ENCODE results near the gene TCEA3. TPM values are rescaled to one million over a fixed set of nuclear protein-coding genes. Genes with fewer than 3 reads are reported as not detected.

TCEA3 gene
- total and polyA plus RNA-seq, 11 donors, result 21.5 to 87.3 (median 55.9) TPM

DNA sequence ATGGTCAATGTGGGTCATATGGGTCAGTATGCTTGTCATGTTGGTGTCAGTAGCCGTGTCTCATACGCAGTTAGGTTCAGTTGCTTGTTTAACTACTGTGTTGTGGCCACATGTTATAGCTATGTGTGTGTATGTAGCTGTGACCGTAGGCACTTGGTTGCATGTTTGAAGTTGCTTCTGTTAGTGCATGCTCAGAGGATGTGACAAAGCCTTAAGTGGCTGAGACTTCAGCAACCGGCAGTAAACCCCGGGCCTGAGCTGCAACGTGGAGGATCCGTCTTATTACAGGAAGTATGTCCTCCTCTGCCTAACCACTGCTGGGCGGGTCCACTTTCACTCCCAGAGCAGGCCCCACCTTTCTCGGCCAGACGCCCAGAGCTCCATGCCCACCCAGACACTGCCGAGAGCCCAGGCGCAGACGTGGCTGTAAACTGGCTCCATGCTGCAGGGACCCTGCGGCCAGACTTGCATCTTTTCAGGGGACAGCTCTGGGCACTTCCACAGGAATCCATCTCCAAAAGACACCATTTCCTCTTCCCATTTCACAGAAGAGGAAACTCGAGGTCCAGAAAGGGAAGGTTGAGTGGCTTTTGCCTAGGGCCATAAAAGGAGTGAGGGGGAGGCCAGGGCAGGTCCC is 2.2 kb downstream of the TCEA3 start:
- H3K4me1 ChIP-seq, result peaks cover 0 to 59% (median 36%) of the 10 kb centered on the region in 12 donors
- TF ChIP-seq POLR2A (IDR thresholded peaks at IDR 0.05) (no peak), CTCF (IDR thresholded peaks at IDR 0.05) (no peak)
- intact Hi-C loops (cut with DNase I), result loop anchor here in 4 of 10 donors (2.0 to 5.0 kb wide), 3 partner anchors 60 to 80 kb away; partner anchors contain the start of genes ASAP3 (in 3 of the 4) and HNRNPR (in 1 of the 4)

DNA sequence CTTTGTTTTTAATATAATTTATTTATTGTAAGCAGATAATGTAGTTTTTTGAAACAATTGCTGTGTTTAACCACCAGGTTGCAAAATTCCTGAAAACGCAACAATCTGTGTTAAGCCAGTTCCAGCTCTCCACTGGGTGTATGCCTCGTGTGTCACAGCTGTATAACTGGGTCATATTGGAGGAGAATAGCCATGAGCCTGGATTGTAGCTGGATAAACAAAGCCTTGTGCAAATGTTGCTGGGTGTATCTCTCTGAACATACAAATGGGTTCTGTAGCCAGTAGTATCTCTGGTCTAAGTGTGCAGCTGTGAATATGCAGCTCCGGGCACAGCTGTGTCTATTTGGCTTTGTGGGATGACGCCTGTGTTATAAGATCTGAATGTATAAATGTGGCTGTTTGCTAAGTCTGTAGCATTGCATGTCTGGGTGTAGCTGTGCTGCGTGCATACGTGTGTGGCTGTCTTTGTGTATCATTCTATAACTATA is 2.8 kb downstream of the TCEA3 start:
- H3K4me1 ChIP-seq, result peaks cover 0 to 60% (median 36%) of the 10 kb centered on the region in 12 donors
- peaks cover 0 to 16% (median 0%) of the 10 kb centered on the region in 9 donors for H3K27me3 ChIP-seq
- peak; percentile 14 to 31 (median 30) for ATAC-seq
- H3K9me3 ChIP-seq, result no peaks in the 10 kb centered on the region
- H3K27ac ChIP-seq, result peak overlapping the region in 11 of 12 donors; percentile 71 to 95 (median 85)
- peak overlapping the region in 5 of 12 donors; percentile 5 to 80 (median 21) for H3K4me3 ChIP-seq
- intact Hi-C loops (cut with DNase I), result loop anchor here in 4 of 10 donors (2.0 to 5.0 kb wide), 3 partner anchors 61 to 79 kb away; partner anchors contain the start of genes ASAP3 (in 3 of the 4) and HNRNPR (in 1 of the 4)
- DNase-seq, result no peak
- H3K36me3 ChIP-seq, result peaks cover 0 to 9% (median 2%) of the 10 kb centered on the region in 9 donors
- WGBS, 4 donors, result 46 to 58% (median 53%) methylated on average over 6 of the region's 6 CpGs
- peak in 5 of 12 donors; percentile 13 to 28 (median 18) for TF ChIP-seq CTCF (IDR thresholded peaks at IDR 0.05)
- TF ChIP-seq POLR2A (IDR thresholded peaks at IDR 0.05), result no peak

More for the DNA sequence above, 2.2 kb downstream of the TCEA3 start:
- 7 to 11% (median 9%) methylated on average over 12 to 15 of the region's 15 CpGs for WGBS, 4 donors
- Histone ChIP-seq H3K27me3 (peaks cover 0 to 16% (median 0%) of the 10 kb centered on the region in 9 donors), H3K27ac (peak overlapping the region in 11 of 12 donors; percentile 71 to 95 (median 85)), H3K36me3 (peaks cover 0 to 3% (median 0%) of the 10 kb centered on the region in 9 donors), H3K9me3 (no peaks in the 10 kb centered on the region), H3K4me3 (peak overlapping the region in 8 of 12 donors; percentile 5 to 80 (median 22))
- DNase-seq, result peak; percentile 74 to 84 (median 82)
- ATAC-seq, result peak; percentile 53 to 70 (median 56)

DNA sequence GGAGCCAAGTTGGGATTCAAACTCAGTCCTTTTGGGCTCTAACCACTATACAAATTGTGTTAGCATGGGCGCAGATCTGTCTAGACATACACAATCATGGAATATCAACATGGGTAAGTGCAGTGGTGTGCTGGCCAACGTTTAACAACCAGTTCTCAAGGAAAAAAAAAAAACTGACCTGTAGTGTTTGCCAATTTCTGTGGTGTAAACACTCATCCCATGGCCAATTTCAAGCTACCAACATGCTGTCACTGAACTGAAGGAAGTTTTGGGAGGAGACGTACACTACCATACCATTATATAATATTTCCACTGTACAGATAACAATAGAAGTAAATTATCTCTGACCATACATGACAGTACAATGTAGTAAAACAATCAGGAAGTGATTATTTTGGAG is 3.2 kb downstream of the TCEA3 start:
- peaks cover 0 to 60% (median 36%) of the 10 kb centered on the region in 12 donors for H3K4me1 ChIP-seq
- no peaks in the 10 kb centered on the region for H3K9me3 ChIP-seq
- ATAC-seq (no peak), DNase-seq (no peak)
- intact Hi-C loops (cut with DNase I), result loop anchor here in 4 of 10 donors (5.0 kb wide), 2 partner anchors 61 to 79 kb away; partner anchors contain the start of genes ASAP3 (in 3 of the 4) and HNRNPR (in 1 of the 4)
- peaks cover 0 to 13% (median 6%) of the 10 kb centered on the region in 9 donors for H3K36me3 ChIP-seq
- no peak overlapping the region for H3K4me3 ChIP-seq
- TF ChIP-seq CTCF (IDR thresholded peaks at IDR 0.05) (no peak), POLR2A (IDR thresholded peaks at IDR 0.05) (no peak)
- peaks cover 0 to 16% (median 0%) of the 10 kb centered on the region in 9 donors for H3K27me3 ChIP-seq
- 55 to 71% (median 63%) methylated on average over 3 of the region's 3 CpGs for WGBS, 4 donors
- peak overlapping the region in 5 of 12 donors; percentile 77 to 95 (median 87) for H3K27ac ChIP-seq

- Histone ChIP-seq H3K36me3 (peaks cover 0 to 15% (median 6%) of the 10 kb centered on the region in 9 donors), H3K9me3 (no peaks in the 10 kb centered on the region), H3K4me1 (peaks cover 0 to 60% (median 36%) of the 10 kb centered on the region in 12 donors), H3K4me3 (no peak overlapping the region), H3K27ac (no peak overlapping the region), H3K27me3 (peaks cover 0 to 16% (median 0%) of the 10 kb centered on the region in 9 donors)
- TF ChIP-seq CTCF (IDR thresholded peaks at IDR 0.05) (no peak), POLR2A (IDR thresholded peaks at IDR 0.05) (no peak)
- DNase-seq (no peak), ATAC-seq (no peak)
- intact Hi-C loops (cut with DNase I), result loop anchor here in 4 of 10 donors (5.0 kb wide), 2 partner anchors 62 to 78 kb away; partner anchors contain the start of genes ASAP3 (in 3 of the 4) and HNRNPR (in 1 of the 4)
- WGBS, 4 donors, result 74 to 85% (median 80%) methylated on average over 3 of the region's 3 CpGs
Measured at GRCh38 chr1:23420778-23421177, 3.8 kb downstream of the TCEA3 start.
